Glutamatergic neuron (in vitro differentiated cells): ENCODE measurements around the gene SCPEP1. TPM values are rescaled to one million over a fixed set of nuclear protein-coding genes. Genes with fewer than 3 reads are reported as not detected.

Source experiments
- DNase-seq: peaks from one replicate; pipeline ENCODE4 v3.0.0; 2022
- H3K27ac Mint-ChIP-seq: one replicate; pipeline ENCODE4 v1.8.0; 2020; ENCODE audit warnings: mild to moderate bottlenecking, mixed read lengths, inconsistent platforms; ENCODE audit not compliant: unreplicated experiment
- H3K27me3 Mint-ChIP-seq: one replicate; pipeline ENCODE4 v1.8.0; 2020; ENCODE audit warnings: mild to moderate bottlenecking, moderate library complexity, mixed read lengths, inconsistent platforms; ENCODE audit not compliant: unreplicated experiment
- H3K36me3 Mint-ChIP-seq: one replicate; pipeline ENCODE4 v1.8.0; 2020; ENCODE audit warnings: mild to moderate bottlenecking, mixed read lengths, inconsistent platforms; ENCODE audit not compliant: unreplicated experiment
- H3K4me1 Mint-ChIP-seq: one replicate; pipeline ENCODE4 v1.8.0; 2020; ENCODE audit warnings: mild to moderate bottlenecking, low read depth, mixed read lengths, inconsistent platforms; ENCODE audit not compliant: unreplicated experiment
- H3K4me3 Mint-ChIP-seq: one replicate; pipeline ENCODE4 v1.8.0; 2020; ENCODE audit warnings: mild to moderate bottlenecking, mixed read lengths, inconsistent platforms; ENCODE audit not compliant: unreplicated experiment
- H3K9me3 Mint-ChIP-seq: one replicate; pipeline ENCODE4 v1.8.0; 2020; ENCODE audit warnings: mild to moderate bottlenecking, moderate library complexity, mixed read lengths, inconsistent platforms; ENCODE audit not compliant: unreplicated experiment
- CTCF ChIP-seq: fragments of 200-600 bp; sonication (generic); IDR thresholded peaks from one replicate; pipeline ENCODE4 v1.5.0; 2021; ENCODE audit not compliant: partially characterized antibody, unreplicated experiment
- total RNA-seq: library from RNA; stranded (reverse); fragmentation: NEBNext Ultra II Directional; extraction: Animal tissue kit (Norgen Biotek cat#: 25700); gene quantifications from one replicate; pipeline ENCODE4 v1.2.1, GENCODE V29; 2021; ENCODE audit not compliant: unreplicated experiment

Gene SCPEP1
- total RNA-seq, 1 donor from 2014 or later, result 46.9 TPM

GRCh38 chr17:57033296-57033695 lies 55.4 kb downstream of the SCPEP1 start:
- no peak overlapping the region for H3K27ac Mint-ChIP-seq
- no peaks in the 10 kb centered on the region for H3K27me3 Mint-ChIP-seq
- no peak for TF ChIP-seq CTCF
- no peak overlapping the region for H3K4me3 Mint-ChIP-seq
- peaks cover 4% of the 10 kb centered on the region for H3K4me1 Mint-ChIP-seq
- peaks cover 11% of the 10 kb centered on the region for H3K36me3 Mint-ChIP-seq
- DNase-seq, result no peak
- peaks cover 2% of the 10 kb centered on the region for H3K9me3 Mint-ChIP-seq

DNA sequence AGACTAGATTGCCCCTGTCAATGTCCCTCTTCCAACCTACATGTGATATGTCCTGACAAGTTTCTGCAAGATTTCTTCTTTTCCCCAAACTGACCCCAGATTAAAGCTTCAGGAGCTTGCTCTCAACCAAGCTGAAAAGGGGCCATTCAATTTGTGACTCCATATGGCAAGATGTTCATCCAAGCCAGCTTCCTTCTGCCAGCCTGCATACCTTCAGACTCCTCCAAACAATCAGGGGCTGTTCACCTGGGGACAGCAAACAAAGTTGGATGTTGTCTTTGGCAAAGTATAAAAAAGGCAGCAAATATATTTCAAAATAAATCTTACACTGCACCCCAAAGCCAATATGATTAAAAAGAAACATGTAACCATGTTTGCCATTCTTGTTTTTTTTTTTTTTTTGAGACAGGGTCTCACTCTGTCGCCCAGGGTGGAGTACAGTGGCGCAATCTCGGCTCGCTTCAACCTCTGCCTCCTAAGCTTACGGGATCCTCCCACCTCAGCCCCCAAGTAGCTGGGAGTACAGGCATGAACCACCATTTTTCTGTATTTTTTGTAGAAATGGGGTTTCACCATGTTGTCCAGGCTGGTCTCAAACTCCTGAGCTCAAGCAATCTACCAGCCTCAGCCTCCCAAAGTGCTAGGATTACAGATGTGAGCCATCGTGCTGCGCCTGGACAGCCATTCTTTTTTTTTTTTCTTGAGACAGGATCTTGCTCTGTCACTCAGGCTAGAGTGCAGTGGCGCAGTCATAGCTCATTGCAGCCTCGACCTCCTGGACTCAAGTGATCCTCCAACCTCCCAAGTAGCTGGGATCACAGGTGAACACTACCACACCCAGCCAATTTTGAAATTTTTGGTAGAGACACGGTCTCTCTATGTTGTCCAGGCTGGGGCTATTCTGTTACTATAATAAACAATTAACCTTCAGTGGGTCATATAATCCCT lies 57.1 kb downstream of the SCPEP1 start:
- Mint-ChIP-seq H3K27me3 (peaks cover 2% of the 10 kb centered on the region), H3K27ac (no peak overlapping the region), H3K4me1 (peaks cover 4% of the 10 kb centered on the region), H3K36me3 (peaks cover 2% of the 10 kb centered on the region), H3K9me3 (no peaks in the 10 kb centered on the region), H3K4me3 (no peak overlapping the region)
- DNase-seq, result no peak
- TF ChIP-seq CTCF, result no peak

DNA sequence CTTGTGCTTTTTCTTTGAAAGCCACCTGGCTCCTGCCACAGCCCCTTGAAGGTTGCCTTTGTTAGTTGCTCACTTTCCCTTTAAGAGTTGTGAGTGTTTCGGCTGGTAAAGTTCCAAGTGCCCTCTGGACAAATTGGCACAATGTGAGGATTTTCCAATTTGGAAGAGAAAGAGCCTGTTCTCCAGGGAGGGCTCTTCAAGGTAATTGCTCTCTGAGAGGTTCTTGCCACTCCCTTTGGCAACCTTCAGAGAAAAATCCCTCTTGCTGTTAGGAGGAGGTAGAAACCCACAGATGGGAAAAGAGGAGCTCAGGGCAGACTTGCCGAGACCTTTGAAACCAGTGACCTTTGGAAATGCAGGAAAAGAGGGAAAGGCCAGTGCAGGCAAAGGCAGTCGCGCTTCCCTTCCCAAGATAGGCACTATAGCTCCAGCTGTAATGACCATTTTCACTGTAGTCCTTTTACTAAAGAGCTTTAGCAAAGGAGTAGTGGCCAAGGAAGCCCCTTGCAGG lies 58.1 kb downstream of the SCPEP1 start:
- Mint-ChIP-seq H3K36me3 (no peaks in the 10 kb centered on the region), H3K9me3 (no peaks in the 10 kb centered on the region), H3K27me3 (peaks cover 2% of the 10 kb centered on the region), H3K27ac (no peak overlapping the region), H3K4me1 (peaks cover 4% of the 10 kb centered on the region), H3K4me3 (no peak overlapping the region)
- DNase-seq, result no peak
- TF ChIP-seq CTCF, result no peak

DNA sequence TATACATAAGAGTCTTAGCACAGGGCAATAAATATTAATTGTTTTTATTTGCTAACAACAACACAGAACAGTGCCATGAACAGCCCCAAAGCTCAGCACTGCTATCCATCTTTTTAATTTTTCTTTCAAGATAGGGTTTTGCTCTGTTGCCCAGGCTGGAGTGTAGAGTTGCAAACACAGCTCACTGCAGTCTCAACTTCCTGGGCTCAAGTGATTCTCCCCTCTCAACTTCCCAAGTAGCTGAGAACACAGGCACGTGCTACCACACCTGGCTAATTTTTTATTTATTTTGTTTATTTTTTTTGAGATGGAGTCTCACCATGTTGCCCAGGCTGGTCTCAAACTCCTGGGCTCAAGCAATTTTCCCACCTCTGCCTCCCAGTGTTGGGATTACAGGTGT lies 59.5 kb downstream of the SCPEP1 start:
- no peaks in the 10 kb centered on the region for H3K36me3 Mint-ChIP-seq
- TF ChIP-seq CTCF, result no peak
- H3K27me3 Mint-ChIP-seq, result peaks cover 2% of the 10 kb centered on the region
- no peak for DNase-seq
- H3K4me1 Mint-ChIP-seq, result peaks cover 4% of the 10 kb centered on the region
- H3K27ac Mint-ChIP-seq, result no peak overlapping the region
- no peaks in the 10 kb centered on the region for H3K9me3 Mint-ChIP-seq
- no peak overlapping the region for H3K4me3 Mint-ChIP-seq

- no peak overlapping the region for H3K4me3 Mint-ChIP-seq
- H3K36me3 Mint-ChIP-seq, result no peaks in the 10 kb centered on the region
- peaks cover 4% of the 10 kb centered on the region for H3K4me1 Mint-ChIP-seq
- H3K9me3 Mint-ChIP-seq, result no peaks in the 10 kb centered on the region
- no peak overlapping the region for H3K27ac Mint-ChIP-seq
- H3K27me3 Mint-ChIP-seq, result peaks cover 5% of the 10 kb centered on the region
- no peak for DNase-seq
- no peak for TF ChIP-seq CTCF
Observed at GRCh38 chr17:57038486-57038885, 60.6 kb downstream of the SCPEP1 start.
